Caco-2 (cell line): ENCODE results near the gene HOXD10. TPM values are rescaled to one million over a fixed set of nuclear protein-coding genes. Genes with fewer than 3 reads are reported as not detected.

Experiments used
- BruUV-seq: library from RNA; stranded (reverse); fragments of 400-500 nt; replicated peaks from 2 replicates; lab custom pipeline; 2021; lab: Mats Ljungman, UMichigan
- CTCF ChIA-PET: fragments of 300-600 bp; sonication (Branson Sonifier 250); formaldehyde crosslinking; loops from one replicate; lab custom pipeline; 2022; ENCODE audit warnings: antibody characterized with exemption; lab: Charles Lee
- POLR2A ChIA-PET: fragments of 300-600 bp; sonication (Branson Sonifier 250); formaldehyde crosslinking; loops from one replicate; lab custom pipeline; 2022; ENCODE audit warnings: antibody characterized with exemption; lab: Charles Lee
- DNase-seq, 2 experiments: peaks; one replicate each; pipeline versions ENCODE4 v3.0.0 to v3.0.0-alpha.2; 2020 to 2022
- H3K27me3 ChIP-seq: replicated peaks from 2 replicates; pipeline ENCODE4 v1.6.0; 2011; ENCODE audit warnings: low read length; ENCODE audit not compliant: control insufficient read depth, insufficient read depth
- H3K36me3 ChIP-seq: 2 replicates; pipeline ENCODE4 v1.5.1; 2011; ENCODE audit warnings: low read length; ENCODE audit not compliant: control insufficient read depth, insufficient read depth
- H3K4me1 ChIP-seq: fragments of 250-450 bp; sonication (Bioruptor Pico); 2 replicates; pipeline ENCODE4 v1.5.1; 2020; ENCODE audit warnings: mild to moderate bottlenecking
- H3K4me3 ChIP-seq: 2 replicates; pipeline ENCODE4 v1.5.1; 2011; ENCODE audit warnings: low read depth, mild to moderate bottlenecking, control low read depth, low read length
- H3K9me3 ChIP-seq: fragments of 250-450 bp; sonication (Bioruptor Pico); 2 replicates; pipeline ENCODE4 v1.5.1; 2020; ENCODE audit warnings: mild to moderate bottlenecking, moderate library complexity
- H3K27ac Mint-ChIP-seq: one replicate; pipeline ENCODE4 v1.8.0; 2022; ENCODE audit warnings: mixed read lengths; ENCODE audit not compliant: unreplicated experiment
- H3K27me3 Mint-ChIP-seq: one replicate; pipeline ENCODE4 v1.8.0; 2022; ENCODE audit warnings: mixed read lengths; ENCODE audit not compliant: insufficient read depth, unreplicated experiment
- H3K36me3 Mint-ChIP-seq: one replicate; pipeline ENCODE4 v1.8.0; 2022; ENCODE audit warnings: mild to moderate bottlenecking, mixed read lengths; ENCODE audit not compliant: insufficient read depth, unreplicated experiment
- H3K4me1 Mint-ChIP-seq: one replicate; pipeline ENCODE4 v1.8.0; 2022; ENCODE audit warnings: low read depth, mixed read lengths; ENCODE audit not compliant: unreplicated experiment
- H3K4me3 Mint-ChIP-seq: one replicate; pipeline ENCODE4 v1.8.0; 2022; ENCODE audit warnings: mild to moderate bottlenecking, moderate library complexity, mixed read lengths; ENCODE audit not compliant: unreplicated experiment
- H3K9me3 Mint-ChIP-seq: one replicate; pipeline ENCODE4 v1.8.0; 2022; ENCODE audit warnings: mixed read lengths; ENCODE audit not compliant: unreplicated experiment
- CTCF ChIP-seq, 2 experiments: fragments of 200-600 bp in 1 of 2; IDR thresholded peaks; 1 replicate in 1 of 2; 2 replicates in 1 of 2; pipeline versions ENCODE4 v1.5.1 to v1.8.0; 2011 to 2022; ENCODE audit warnings: antibody characterized with exemption in 1 of 2, control low read depth in 1 of 2, inconsistent platforms in 1 of 2, low read depth in 1 of 2, low read length in 1 of 2, mild to moderate bottlenecking in 1 of 2, moderate library complexity in 1 of 2; ENCODE audit not compliant: insufficient read depth in 1 of 2, severe bottlenecking in 1 of 2, unreplicated experiment in 1 of 2
- intact Hi-C: fragments of 100-400 bp; cut with micrococcal nuclease; formaldehyde crosslinking; loops from one replicate; pipeline ENCODE4 v1.10.0; 2022; ENCODE audit not compliant: unreplicated experiment
- total RNA-seq: library from RNA; stranded (reverse); gene quantifications from 2 replicates; pipeline ENCODE4 v1.2.3, GENCODE V29; 2022

The HOXD10 gene
- total RNA-seq, 1 experiment from 2014 or later = not detected

DNA sequence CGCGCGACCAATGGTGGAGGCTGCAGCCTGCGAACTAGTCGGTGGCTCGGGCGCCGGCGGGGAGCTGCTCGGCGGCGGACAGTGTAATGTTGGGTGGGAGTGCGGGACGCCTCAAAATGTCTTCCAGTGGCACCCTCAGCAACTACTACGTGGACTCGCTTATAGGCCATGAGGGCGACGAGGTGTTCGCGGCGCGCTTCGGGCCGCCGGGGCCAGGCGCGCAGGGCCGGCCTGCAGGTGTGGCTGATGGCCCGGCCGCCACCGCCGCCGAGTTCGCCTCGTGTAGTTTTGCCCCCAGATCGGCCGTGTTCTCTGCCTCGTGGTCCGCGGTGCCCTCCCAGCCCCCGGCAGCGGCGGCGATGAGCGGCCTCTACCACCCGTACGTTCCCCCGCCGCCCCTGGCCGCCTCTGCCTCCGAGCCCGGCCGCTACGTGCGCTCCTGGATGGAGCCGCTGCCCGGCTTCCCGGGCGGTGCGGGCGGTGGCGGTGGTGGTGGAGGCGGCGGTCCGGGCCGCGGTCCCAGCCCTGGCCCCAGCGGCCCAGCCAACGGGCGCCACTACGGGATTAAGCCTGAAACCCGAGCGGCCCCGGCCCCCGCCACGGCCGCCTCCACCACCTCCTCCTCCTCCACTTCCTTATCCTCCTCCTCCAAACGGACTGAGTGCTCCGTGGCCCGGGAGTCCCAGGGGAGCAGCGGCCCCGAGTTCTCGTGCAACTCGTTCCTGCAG lies 6.3 kb downstream of the HOXD10 start, which contains the start of gene HOXD9:
Gene HOXD9, plus strand, starts transcription at position 37 of the 728 bp plus-strand sequence. Its CDS starts 50 bp downstream, at position 87.
- intact Hi-C loops = loop anchor here (10.0 kb wide), 2 partner anchors 262 to 692 kb away; no protein-coding TSS in a partner anchor
- peaks cover 68% of the 10 kb centered on the region for H3K27me3 Mint-ChIP-seq
- Histone ChIP-seq H3K4me1 (peaks cover 12% of the 10 kb centered on the region; the same call in 1 of the 2 replicates), H3K27me3 (peaks cover 10% of the 10 kb centered on the region), H3K4me3 (peak within 1 kb of the TSS; percentile 28), H3K36me3 (no peaks in the 10 kb centered on the region), H3K9me3 (no peaks in the 10 kb centered on the region)
- no TSS peak for BruUV-seq
- no peaks in the 10 kb centered on the region for H3K9me3 Mint-ChIP-seq
- peaks cover 2% of the 10 kb centered on the region for H3K4me1 Mint-ChIP-seq
- ChIA-PET POLR2A (no interaction called here), CTCF (interaction anchor here (1.0 kb wide), 1 partner anchor 339 kb away, joined by 3 read pairs; no protein-coding TSS in a partner anchor)
- H3K4me3 Mint-ChIP-seq = peak within 1 kb of the TSS; percentile 72
- no peak for TF ChIP-seq CTCF (IDR thresholded peaks at IDR 0.05; ENCODE audit: insufficient read depth in 1 of 2, low read depth in 1 of 2, low read length in 1 of 2, severe bottlenecking in 1 of 2, unreplicated experiment in 1 of 2)
- no peak for DNase-seq
- H3K36me3 Mint-ChIP-seq = no peaks in the 10 kb centered on the region
- H3K27ac Mint-ChIP-seq = no peak within 1 kb of the TSS

DNA sequence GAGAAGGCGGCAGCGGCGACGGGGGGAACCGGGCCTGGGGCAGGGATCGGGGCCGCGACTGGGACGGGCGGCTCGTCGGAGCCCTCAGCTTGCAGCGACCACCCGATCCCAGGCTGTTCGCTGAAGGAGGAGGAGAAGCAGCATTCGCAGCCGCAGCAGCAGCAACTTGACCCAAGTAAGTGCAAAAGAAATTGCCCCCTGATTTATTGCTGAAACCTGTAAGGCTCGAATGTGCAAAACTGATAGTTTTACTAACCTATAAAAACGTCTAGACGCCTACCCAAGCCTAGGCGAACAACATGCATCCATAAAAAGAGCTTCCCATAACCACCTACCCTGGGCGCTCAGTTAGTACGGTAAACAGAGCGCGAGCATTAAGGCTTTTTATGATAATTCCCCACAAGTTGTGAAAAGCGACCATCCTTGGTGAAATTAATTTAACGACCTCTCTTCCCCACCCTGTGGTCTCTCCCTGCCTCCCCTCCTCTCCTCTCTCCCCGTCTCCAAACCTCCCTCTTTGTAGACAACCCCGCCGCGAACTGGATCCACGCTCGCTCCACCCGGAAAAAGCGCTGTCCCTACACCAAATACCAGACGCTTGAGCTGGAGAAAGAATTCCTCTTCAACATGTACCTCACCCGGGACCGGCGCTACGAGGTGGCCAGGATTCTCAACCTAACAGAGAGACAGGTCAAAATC lies 7.0 kb downstream of the HOXD10 start:
- Mint-ChIP-seq H3K4me3 (peak overlapping the region; percentile 72), H3K27ac (no peak overlapping the region), H3K27me3 (peaks cover 68% of the 10 kb centered on the region), H3K9me3 (no peaks in the 10 kb centered on the region), H3K36me3 (no peaks in the 10 kb centered on the region), H3K4me1 (peaks cover 9% of the 10 kb centered on the region)
- ChIA-PET CTCF (interaction anchor here (0.5 kb wide), 1 partner anchor 51 kb away, joined by 3 read pairs; no protein-coding TSS in a partner anchor), POLR2A (no interaction called here)
- H3K4me3 ChIP-seq = 0 out of 2 replicates have a peak overlapping the region, but pooled peaks have one; percentile 15
- no peaks in the 10 kb centered on the region for H3K36me3 ChIP-seq
- no peaks in the 10 kb centered on the region for H3K9me3 ChIP-seq
- BruUV-seq = no TSS peak
- H3K4me1 ChIP-seq = peaks cover 16% of the 10 kb centered on the region; the same call in 1 of the 2 replicates
- intact Hi-C loops = loop anchor here (10.0 kb wide), 2 partner anchors 261 to 691 kb away; no protein-coding TSS in a partner anchor
- peaks cover 12% of the 10 kb centered on the region for H3K27me3 ChIP-seq
- TF ChIP-seq CTCF (IDR thresholded peaks at IDR 0.05; ENCODE audit: insufficient read depth in 1 of 2, low read depth in 1 of 2, low read length in 1 of 2, severe bottlenecking in 1 of 2, unreplicated experiment in 1 of 2) = no peak
- no peak for DNase-seq
